Measurements from ENCODE around the gene UST.
"Not testable (repeated sequence)": the region's sequence is repeated elsewhere in the genome, so short reads cannot be mapped to it uniquely, and the experiment has no call there.

Gene UST

DNA sequence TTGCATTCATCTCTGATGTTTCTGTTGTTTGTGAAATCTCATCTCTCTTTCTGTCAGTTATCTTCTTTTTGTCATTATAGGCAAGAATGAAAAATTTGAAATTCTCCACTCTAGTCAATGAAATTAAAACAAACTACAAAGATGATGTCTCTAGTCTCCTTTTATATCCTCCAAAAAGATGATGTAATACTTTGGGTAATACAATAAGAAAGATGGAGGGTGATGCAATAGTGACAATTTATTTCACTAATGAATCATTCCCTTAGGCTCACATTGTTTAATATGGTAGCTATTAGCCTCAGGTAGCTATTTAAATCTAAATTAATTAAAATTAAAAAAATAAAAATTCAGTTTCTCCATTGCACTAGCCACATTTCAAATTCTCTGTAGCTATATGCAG, 145.4 kb downstream of the UST start:
- no peak for DNase-seq (ENCODE audit: low read depth in 1 of 2, low spot score in 1 of 2)

DNA sequence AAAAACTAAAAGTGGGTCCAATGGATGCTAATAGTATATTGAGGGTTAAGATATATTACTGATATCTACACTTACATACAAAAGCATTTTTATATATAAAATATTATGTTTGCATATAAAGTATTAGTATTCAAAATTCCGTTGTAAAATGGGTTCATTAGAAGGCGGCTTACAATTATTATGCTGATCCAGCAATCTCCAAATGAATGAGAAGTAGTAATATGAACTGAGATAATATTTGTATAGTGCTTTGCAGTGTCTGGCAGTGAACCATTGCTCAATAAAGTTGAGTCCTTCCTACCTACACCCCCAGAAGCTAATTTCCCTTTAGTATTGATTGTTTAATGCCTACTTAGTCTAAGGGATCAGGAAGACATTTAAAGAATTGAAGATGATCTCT, 146.2 kb downstream of the UST start:
- DNase-seq (ENCODE audit: low read depth in 1 of 2, low spot score in 1 of 2): no peak

DNA sequence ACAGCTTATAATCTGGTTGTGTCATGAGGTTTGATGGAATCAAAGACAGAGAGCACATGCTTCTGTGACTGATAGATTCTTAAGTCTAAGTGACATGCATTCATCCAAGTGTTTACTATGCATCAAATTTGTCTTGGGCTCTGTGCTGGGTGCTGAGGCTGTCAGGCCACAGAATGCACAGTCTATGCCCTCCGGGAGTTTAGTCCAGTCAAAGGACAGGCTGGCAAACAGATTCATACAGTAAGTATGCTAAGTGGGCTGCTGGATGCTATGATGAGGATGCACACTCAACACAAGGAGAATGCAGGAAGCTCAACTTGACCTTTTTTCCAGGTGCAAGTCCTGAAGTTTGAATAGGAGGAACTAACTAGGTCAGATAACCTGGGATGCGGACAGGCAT, 146.7 kb downstream of the UST start:
- DNase-seq (ENCODE audit: low read depth in 1 of 2, low spot score in 1 of 2): no peak

- DNase-seq (ENCODE audit: low read depth in 1 of 2, low spot score in 1 of 2): no peak
Measured at GRCh38 chr6:148898376-148899014, 151.7 kb downstream of the UST start.

- no peak for DNase-seq (ENCODE audit: low read depth in 1 of 2, low spot score in 1 of 2)
Measured at GRCh38 chr6:148904896-148905870, 158.4 kb downstream of the UST start.

- DNase-seq (ENCODE audit: low read depth in 1 of 2, low spot score in 1 of 2): no peak
Measured at GRCh38 chr6:148905901-148906300, 159.1 kb downstream of the UST start.

DNA sequence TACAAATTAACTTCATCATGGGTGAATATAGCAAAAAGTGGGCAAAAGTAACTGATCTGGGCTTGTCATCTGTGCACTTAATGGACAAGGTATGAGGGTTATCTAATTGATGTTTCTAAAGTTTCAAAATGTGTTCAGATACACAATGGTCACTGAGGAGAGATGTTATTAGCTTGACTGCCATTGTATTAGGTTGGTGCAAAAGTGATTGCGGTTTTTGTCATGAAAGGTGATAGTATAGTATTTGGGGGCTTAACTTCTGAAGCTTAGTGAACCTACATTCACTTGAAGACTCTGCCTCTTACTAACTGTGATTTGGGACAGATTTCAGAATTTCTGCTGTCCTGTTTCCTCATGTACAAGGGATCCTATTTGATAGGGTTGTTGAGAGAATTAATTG, 159.6 kb downstream of the UST start:
- DNase-seq (ENCODE audit: low read depth in 1 of 2, low spot score in 1 of 2): no peak

- DNase-seq (ENCODE audit: low read depth in 1 of 2, low spot score in 1 of 2): no peak
Measured at GRCh38 chr6:148907573-148907972, 160.7 kb downstream of the UST start.

DNA sequence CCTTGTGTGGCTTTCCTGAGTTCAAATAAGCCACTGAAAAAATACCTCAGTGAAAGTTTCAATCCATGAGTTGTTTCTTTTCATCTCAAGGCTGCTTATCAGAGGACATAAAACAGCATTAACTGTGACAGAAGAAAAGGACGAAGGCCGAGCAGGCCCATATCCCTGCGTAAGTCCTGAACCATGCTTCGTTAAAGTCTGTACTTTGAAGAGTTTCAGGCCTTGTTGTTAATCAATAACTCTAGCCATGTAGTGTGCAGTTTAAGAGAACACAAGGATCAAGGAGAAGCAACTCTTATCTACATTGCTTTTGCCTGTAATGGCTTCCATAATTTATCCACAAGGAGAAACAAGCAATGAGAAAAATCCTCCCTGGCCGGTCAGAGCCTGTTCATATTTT, 165.4 kb downstream of the UST start:
- no peak for DNase-seq (ENCODE audit: low read depth in 1 of 2, low spot score in 1 of 2)

DNA sequence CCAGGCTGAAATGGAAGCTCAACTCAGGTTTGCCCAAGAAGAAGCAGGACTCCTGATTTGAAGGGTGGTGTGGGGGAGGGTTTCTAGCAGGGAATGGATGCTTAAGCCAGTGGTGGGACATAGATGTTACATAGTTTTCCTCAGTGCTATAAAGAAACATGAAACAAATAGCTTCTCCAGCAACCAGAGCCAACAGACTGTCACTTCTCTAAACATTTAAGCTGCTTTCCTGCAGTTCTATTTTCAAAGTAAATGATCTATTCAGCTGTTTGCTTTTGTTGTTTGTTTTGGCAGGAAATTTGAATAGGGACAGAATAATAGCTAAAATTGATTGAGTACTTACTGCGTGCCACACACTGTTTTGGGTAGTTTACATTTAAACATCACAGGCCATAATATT, 169.0 kb downstream of the UST start:
- DNase-seq (ENCODE audit: low read depth in 1 of 2, low spot score in 1 of 2): no peak

GRCh38 chr6:148916485-148916884, 169.7 kb downstream of the UST start:
- DNase-seq (ENCODE audit: low read depth in 1 of 2, low spot score in 1 of 2): not testable (repeated sequence)

DNA sequence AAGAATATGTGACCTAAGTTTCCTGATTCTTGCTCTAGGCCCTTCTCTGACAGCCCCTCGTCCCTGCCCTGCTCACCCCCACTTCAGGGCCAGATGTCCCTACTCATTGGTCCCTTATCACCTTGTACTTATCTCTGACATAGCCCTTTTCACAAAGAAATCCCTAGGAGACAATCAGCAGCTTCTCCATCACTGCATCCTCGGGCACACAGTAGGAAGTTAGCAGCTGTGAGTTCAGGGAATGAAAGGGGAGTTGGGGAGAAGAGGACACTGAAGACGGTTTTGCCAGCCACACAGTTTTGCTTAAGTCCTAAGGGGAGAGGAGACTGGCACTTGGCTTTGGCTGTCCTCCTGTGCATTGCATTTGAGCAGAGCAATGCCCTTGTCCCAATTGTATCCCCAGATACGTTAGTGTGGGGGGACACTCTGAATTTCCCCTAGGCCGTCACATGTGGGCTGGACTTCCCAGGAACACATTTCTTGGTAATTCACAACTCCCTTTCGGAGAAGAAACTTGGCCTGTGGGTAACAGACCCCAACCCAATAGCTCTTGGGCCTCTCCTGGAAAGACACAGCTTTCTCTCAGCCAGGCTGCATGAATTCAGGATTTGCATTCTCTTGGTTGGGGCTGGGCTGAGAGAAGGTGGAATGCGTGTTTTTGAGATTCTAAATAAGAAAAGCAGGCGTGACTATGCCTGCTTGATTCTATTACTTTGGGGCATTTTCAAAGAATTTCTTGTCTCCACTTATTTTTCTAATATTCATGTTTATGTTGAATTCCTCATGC, 177.6 kb downstream of the UST start:
- DNase-seq (ENCODE audit: low read depth in 1 of 2, low spot score in 1 of 2): no peak

GRCh38 chr6:148925701-148926100, 178.9 kb downstream of the UST start:
- DNase-seq (ENCODE audit: low read depth in 1 of 2, low spot score in 1 of 2): no peak

GRCh38 chr6:148926478-148926877, 179.6 kb downstream of the UST start:
- DNase-seq (ENCODE audit: low read depth in 1 of 2, low spot score in 1 of 2): no peak

- DNase-seq (ENCODE audit: low read depth in 1 of 2, low spot score in 1 of 2): no peak
Measured at GRCh38 chr6:148927586-148927985, 180.8 kb downstream of the UST start.

DNA sequence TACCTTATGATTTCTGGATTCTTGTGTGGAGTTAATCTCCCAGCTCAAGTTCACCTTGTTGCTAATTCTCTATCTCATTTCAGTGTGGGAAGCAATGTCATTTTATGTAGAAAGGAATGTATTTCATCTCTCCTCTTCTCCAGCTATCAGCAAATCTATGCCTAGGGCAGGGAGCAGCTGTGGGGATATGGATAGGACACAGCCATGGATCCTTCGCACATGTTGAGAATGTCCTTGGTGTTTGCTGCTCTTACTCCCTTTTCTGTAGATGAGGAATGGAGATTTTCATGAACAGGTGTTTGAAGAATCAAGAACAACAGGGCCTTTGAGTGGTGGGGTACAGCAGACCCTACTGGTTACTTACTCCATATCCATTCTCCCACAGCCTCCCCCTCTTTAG, 182.0 kb downstream of the UST start:
- DNase-seq (ENCODE audit: low read depth in 1 of 2, low spot score in 1 of 2): no peak

DNA sequence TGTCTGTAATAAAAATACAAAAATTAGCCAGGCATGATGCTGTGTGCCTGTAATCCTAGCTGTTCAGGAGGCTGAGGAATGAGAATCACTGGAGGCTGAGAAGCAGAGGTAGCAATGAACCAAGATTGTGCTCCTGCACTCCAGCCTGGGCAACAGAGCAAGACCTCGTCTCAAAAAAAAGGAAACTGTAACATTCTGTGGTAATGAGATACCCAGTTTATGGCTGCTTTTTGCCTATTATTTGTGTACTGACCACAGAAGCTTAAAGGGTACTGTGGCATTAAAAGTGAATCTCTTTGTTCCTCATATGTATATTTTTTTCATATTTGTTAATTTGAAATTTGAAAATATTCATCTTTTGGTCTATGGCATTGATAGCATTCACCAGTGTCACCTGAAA, 185.4 kb downstream of the UST start:
- DNase-seq (ENCODE audit: low read depth in 1 of 2, low spot score in 1 of 2): no peak

- DNase-seq (ENCODE audit: low read depth in 1 of 2, low spot score in 1 of 2): no peak
Measured at GRCh38 chr6:148932731-148933130, 185.9 kb downstream of the UST start.

- DNase-seq (ENCODE audit: low read depth in 1 of 2, low spot score in 1 of 2): no peak
Measured at GRCh38 chr6:148934539-148934938, 187.7 kb downstream of the UST start.

DNA sequence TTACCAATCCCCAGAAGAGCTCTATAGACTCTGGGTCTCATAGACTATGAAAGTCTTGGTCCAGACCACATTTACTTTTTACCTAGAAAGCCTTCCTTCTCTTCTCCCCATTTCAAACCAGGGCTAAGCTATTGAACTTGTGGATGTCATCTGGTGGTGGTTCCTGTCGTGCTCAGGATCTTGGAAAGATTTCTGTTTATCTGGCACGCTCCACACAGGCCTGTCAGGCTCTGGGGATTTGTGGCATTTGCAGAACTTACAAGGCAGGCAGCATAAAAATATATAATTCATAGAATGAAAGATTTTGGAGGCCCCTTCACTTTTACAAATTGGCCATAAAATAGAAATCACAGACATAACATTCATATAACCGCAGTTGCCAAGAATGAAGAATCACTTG, 188.1 kb downstream of the UST start:
- no peak for DNase-seq (ENCODE audit: low read depth in 1 of 2, low spot score in 1 of 2)

DNA sequence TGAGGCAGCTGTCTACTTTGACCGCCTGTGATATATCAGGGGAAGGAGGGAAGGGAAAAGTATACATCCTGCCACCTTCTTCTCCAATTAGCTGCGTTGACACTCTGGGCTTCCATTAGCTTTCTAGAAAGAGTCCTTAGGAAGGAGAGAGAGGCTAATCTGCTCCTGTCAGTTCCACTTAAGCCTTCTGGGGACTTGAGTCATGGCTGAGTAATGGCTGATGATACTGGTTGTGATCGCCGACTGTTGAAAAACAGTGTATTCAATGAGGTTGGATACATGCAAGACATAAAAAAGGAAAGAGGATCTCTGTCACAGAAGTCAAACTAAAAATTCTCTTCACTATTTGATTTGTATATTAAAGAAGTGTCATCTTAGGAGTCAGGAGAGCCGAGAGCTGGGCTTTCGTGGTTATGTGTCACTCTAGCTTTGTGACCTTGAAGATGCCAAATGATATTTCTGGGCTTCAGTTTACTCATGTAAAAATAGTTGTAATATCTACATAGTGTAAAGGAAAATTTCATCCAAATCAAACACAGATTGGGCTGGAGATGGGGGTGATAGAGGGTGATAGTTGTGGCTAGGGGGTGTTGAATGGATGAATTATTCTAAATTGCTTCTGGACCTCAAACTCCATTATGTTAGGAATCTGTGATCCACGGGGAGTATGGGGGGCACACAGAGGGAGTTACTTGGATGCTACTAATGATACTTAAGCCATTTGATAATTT, 189.0 kb downstream of the UST start:
- no peak for DNase-seq (ENCODE audit: low read depth in 1 of 2, low spot score in 1 of 2)

Data from activated T-helper 1 cell treated with anti-CD3 and anti-CD28 coated beads, Interleukin-2, amount 50 U/mL, for 16 hours (primary cell).